Ovary (tissue), 10 donors: ENCODE measurements around the gene TGFBR1. TPM values are rescaled to one million over a fixed set of nuclear protein-coding genes. Genes with fewer than 3 reads are reported as not detected.

ENCODE experiments used
- DNase-seq, 5 donors: peaks; one replicate each; pipeline ENCODE4 v3.0.0-alpha.2; 2019 to 2020
- H3K27ac ChIP-seq, 2 donors: fragments of 200-600 bp; one replicate each; pipeline versions ENCODE4 v1.5.1 to v1.8.0; 2019 to 2022
- H3K27me3 ChIP-seq: fragments of 200-600 bp; one replicate; pipeline ENCODE4 v1.8.0; 2022
- H3K36me3 ChIP-seq: fragments of 200-600 bp; sonication (generic); one replicate; pipeline ENCODE4 v1.5.1; 2019
- H3K4me1 ChIP-seq: one replicate; pipeline ENCODE4 v1.8.1; 2013; ENCODE audit warnings: mild to moderate bottlenecking, moderate library complexity; ENCODE audit not compliant: insufficient read depth
- H3K4me3 ChIP-seq: fragments of 200-600 bp; sonication (generic); one replicate; pipeline ENCODE4 v1.5.1; 2017
- H3K9me3 ChIP-seq, 2 donors: fragments of 200-600 bp in 1 of 2; sonication (generic) in 1 of 2; one replicate each; pipeline versions ENCODE4 v1.5.1 to v1.8.1; 2013 to 2019; ENCODE audit warnings: mild to moderate bottlenecking in 1 of 2, moderate library complexity in 1 of 2
- EP300 ChIP-seq: sonication (generic); formaldehyde crosslinking; IDR thresholded peaks from one replicate; pipeline ENCODE4 v1.6.1; 2017; ENCODE audit warnings: antibody characterized with exemption
- POLR2A ChIP-seq: fragments of 450-650 bp; IDR thresholded peaks from one replicate; pipeline ENCODE4 v1.6.1; 2017; ENCODE audit warnings: antibody characterized with exemption, mild to moderate bottlenecking, moderate library complexity
- WGBS, 3 donors: extraction: QIAGEN DNeasy Blood & Tissue Kit in 1 of 3; methylation state at CpG; one replicate each; pipeline versions ENCODE4 v1.1.5 to v1.1.7; 2013 to 2017; 5-methylcytosine and 5-hydroxymethylcytosine counted together
- intact Hi-C, 4 donors: fragments of 100-400 bp; cut with DNase I; formaldehyde crosslinking; loops; one replicate each; pipeline versions ENCODE4 v1.11.0 to v1.15.1; 2022 to 2023
- long read RNA-seq, 3 donors: library from polyadenylated mRNA in 2 of 3; unstranded in 2 of 3; transcript quantifications; one replicate each; pipeline ENCODE4 v2.0.0 and lab custom pipeline, GENCODE V29; 2021 to 2026
- polyA plus RNA-seq, 2 donors: library from polyadenylated mRNA; stranded (reverse); fragments of 200-250 nt in 1 of 2; fragments of 350-450 nt in 1 of 2; fragmentation: Illumina TruSeq in 1 of 2; extraction: RNeasy Lipid Tissue Mini Kit (QIAGEN cat#74804) in 1 of 2; gene quantifications; one replicate each; pipeline ENCODE4 v1.2.3, GENCODE V29; 2013 to 2014
- total RNA-seq, 7 donors: library from RNA; depleted of rRNA in 2 of 7; stranded (reverse); fragments of >200 nt in 2 of 7; fragmentation: NEBNext Ultra II Directional in 3 of 7; extraction: Animal tissue kit (Norgen Biotek cat#: 25700) in 3 of 7; gene quantifications; one replicate each; pipeline versions ENCODE4 v1.1.0 to v1.2.4, GENCODE V29; 2016 to 2023
- TF ChIP-seq, protein P1 (sequence below), 3 donors: fragments of 450-650 bp in 2 of 3; fragments of 200-600 bp in 1 of 3; IDR thresholded peaks; one replicate each; pipeline versions ENCODE4 v1.5.1 to v1.8.0; 2016 to 2022; ENCODE audit warnings: antibody characterized with exemption in 3 of 3, mild to moderate bottlenecking in 1 of 3
- donor health status: DM: no; HTN: no; CAD: no; lungs with moderate emphysema.
- donor health status: DM: no; HTN: no; CAD: no.
- donor health status: Bipolar disorder and iron deficiency.
- donor health status: DM: yes; HTN: yes; CAD: no.
- donor health status: DM: no; HTN: no; CAD: no.
- donor health status: DM: yes; HTN: yes; CAD: no.

Gene TGFBR1
- 10 to 100 TPM; 18.6 to 55.9 (median 41.1) TPM for total RNA-seq
- 10 to 100 TPM; 12.5 to 17.6 TPM for polyA plus RNA-seq
- long read RNA-seq, donor 1, partial matches to known transcripts: 0 of 5 reads
- long read RNA-seq, donor 1, other reads (novel, unspliced or antisense): 5 of 5 reads
- long read RNA-seq, donor 2, full-length matches to known transcripts: 5 of 5 reads
- long read RNA-seq, donor 2, partial matches to known transcripts: 0 of 5 reads
- long read RNA-seq, donor 2, other reads (novel, unspliced or antisense): 0 of 5 reads
- long read RNA-seq, donor 3, full-length matches to known transcripts: 90 of 99 reads
- long read RNA-seq, donor 3, partial matches to known transcripts: 4 of 99 reads
- long read RNA-seq, donor 3, other reads (novel, unspliced or antisense): 5 of 99 reads

DNA sequence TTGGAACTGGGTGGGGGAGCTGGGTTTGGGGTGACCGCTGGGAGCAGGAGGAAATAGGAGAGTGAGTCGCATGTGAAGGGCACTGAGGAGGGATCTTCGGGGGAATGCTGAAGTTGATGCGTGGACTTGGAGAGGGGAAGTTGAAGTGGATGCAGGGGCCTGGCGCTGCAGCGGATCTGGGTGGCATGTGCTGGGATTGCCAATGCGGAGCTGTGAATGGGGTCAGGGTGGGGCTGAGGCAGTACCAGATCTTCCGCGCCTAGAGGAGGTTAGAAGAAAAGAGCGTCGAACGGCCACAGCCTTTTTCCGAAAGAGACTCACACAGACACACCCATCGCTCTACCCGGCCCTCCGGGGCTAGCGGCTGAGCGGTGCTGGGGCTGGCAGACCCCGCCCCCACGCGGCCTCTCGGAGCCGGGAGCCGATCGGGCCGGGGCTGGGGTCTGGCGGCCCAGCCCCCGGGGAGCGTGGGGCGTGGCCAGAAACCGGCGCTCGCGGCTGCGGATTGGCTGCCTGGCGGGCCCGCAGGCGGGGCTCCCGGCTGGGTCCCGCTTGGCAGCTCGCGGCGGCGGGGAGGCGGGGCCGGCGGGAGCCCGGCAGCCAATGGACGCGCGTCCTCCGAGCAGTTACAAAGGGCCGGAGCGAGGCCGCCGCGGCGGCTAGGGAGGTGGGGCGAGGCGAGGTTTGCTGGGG lies at the start of gene TGFBR1:
Gene TGFBR1 (plus strand): TSS at position 655 of the 693 bp plus-strand sequence. CDS start 93 bp downstream, outside the sequence.
- Histone ChIP-seq H3K36me3 (no peaks in the 10 kb centered on the region), H3K4me1 (peaks cover 3% of the 10 kb centered on the region), H3K4me3 (peak within 1 kb of the TSS; percentile 66), H3K9me3 (no peaks in the 10 kb centered on the region), H3K27me3 (no peaks in the 10 kb centered on the region), H3K27ac (peak within 1 kb of the TSS; percentile 55 to 78)
- peak; percentile 90 to 95 (median 93) for DNase-seq
- intact Hi-C loops: no loop called here
- WGBS, 3 donors: 0 to 1% (median 0%) methylated on average over 33 to 60 of the region's 60 CpGs
- TF ChIP-seq, protein P1, sequence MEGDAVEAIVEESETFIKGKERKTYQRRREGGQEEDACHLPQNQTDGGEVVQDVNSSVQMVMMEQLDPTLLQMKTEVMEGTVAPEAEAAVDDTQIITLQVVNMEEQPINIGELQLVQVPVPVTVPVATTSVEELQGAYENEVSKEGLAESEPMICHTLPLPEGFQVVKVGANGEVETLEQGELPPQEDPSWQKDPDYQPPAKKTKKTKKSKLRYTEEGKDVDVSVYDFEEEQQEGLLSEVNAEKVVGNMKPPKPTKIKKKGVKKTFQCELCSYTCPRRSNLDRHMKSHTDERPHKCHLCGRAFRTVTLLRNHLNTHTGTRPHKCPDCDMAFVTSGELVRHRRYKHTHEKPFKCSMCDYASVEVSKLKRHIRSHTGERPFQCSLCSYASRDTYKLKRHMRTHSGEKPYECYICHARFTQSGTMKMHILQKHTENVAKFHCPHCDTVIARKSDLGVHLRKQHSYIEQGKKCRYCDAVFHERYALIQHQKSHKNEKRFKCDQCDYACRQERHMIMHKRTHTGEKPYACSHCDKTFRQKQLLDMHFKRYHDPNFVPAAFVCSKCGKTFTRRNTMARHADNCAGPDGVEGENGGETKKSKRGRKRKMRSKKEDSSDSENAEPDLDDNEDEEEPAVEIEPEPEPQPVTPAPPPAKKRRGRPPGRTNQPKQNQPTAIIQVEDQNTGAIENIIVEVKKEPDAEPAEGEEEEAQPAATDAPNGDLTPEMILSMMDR (IDR thresholded peaks at IDR 0.05): peak in 1 of 3 donors; percentile 20
- TF ChIP-seq EP300: no peak
- TF ChIP-seq POLR2A: peak; percentile 77

DNA sequence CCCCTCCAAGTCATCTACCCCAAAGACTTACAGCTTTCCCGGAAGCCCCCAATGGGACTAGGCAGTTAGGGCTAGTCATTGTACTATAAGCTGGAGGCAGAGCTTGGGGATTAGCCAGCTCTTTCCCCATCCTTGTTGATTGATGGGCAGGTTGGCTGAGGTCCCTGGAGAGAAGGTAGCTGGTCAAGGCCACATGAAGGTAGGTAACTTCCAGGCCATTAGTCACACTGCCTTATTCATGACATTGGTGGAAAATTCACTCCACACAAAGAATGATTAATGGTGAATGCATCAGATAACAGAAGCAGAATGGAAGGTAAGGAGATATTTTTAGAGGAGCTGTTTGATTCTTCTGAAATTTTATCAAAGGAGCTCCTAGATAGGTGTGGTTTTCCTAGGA lies 49.5 kb upstream of the TGFBR1 start:
- H3K27ac ChIP-seq: no peak overlapping the region

DNA sequence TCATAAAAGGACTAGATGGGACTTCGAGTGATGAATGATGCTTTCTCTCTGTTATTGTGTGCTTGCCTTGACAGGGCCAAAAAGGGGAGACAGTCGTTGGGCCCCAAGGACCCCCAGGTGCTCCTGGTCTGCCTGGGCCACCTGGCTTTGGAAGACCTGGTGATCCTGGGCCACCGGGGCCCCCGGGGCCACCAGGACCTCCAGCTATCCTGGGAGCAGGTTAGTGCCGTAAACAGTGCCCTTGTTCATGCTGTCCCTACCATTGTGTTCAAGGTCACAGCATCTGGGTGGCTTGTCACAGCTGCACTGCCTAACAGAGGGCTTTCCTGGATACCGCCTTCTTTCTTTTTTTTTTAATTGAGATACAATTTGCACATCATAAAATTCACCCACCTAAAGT lies 48.7 kb upstream of the TGFBR1 start:
- intact Hi-C loops: no loop called here
- no peaks in the 10 kb centered on the region for H3K27me3 ChIP-seq
- H3K27ac ChIP-seq: no peak overlapping the region
- no peak overlapping the region for H3K4me3 ChIP-seq
- WGBS, 3 donors: 95 to 98% (median 95%) methylated on average over 6 of the region's 6 CpGs
- no peak for DNase-seq
- H3K4me1 ChIP-seq: no peaks in the 10 kb centered on the region
- H3K36me3 ChIP-seq: no peaks in the 10 kb centered on the region
- TF ChIP-seq POLR2A: no peak
- no peak for TF ChIP-seq EP300
- H3K9me3 ChIP-seq: no peaks in the 10 kb centered on the region

More for the DNA sequence above, 49.5 kb upstream of the TGFBR1 start:
- Histone ChIP-seq H3K9me3 (no peaks in the 10 kb centered on the region), H3K4me1 (no peaks in the 10 kb centered on the region), H3K27me3 (no peaks in the 10 kb centered on the region), H3K36me3 (no peaks in the 10 kb centered on the region), H3K4me3 (no peak overlapping the region)
- TF ChIP-seq POLR2A (no peak), EP300 (no peak)
- TF ChIP-seq, protein P1 (IDR thresholded peaks at IDR 0.05): no peak
- no peak for DNase-seq
- intact Hi-C loops: no loop called here
- 88 to 94% (median 94%) methylated on average over 1 of the region's 1 CpG for WGBS, 3 donors

- intact Hi-C loops: no loop called here
- H3K36me3 ChIP-seq: no peaks in the 10 kb centered on the region
- no peaks in the 10 kb centered on the region for H3K9me3 ChIP-seq
- WGBS, 3 donors: 82 to 91% (median 90%) methylated on average over 5 of the region's 5 CpGs
- H3K27ac ChIP-seq: no peak overlapping the region
- H3K27me3 ChIP-seq: no peaks in the 10 kb centered on the region
- no peak for TF ChIP-seq POLR2A
- no peak for TF ChIP-seq EP300
- TF ChIP-seq, protein P1 (IDR thresholded peaks at IDR 0.05): no peak
- no peak overlapping the region for H3K4me3 ChIP-seq
- H3K4me1 ChIP-seq: no peaks in the 10 kb centered on the region
- DNase-seq: no peak
Measured at GRCh38 chr9:99056886-99057664, 47.8 kb upstream of the TGFBR1 start.
